ENCODE results near the gene HPCAL4. TPM values are rescaled to one million over a fixed set of nuclear protein-coding genes. Genes with fewer than 3 reads are reported as not detected.

HPCAL4 gene
- total RNA-seq, 1 donor from 2014 or later: 0.20 TPM

GRCh38 chr1:39643705-39644104, 47.5 kb downstream of the HPCAL4 start:
- no peak overlapping the region for H3K27ac Mint-ChIP-seq (ENCODE audit: unreplicated experiment)
- no peaks in the 10 kb centered on the region for H3K79me2 ChIP-seq (ENCODE audit: insufficient read depth, low read length)
- H3K27me3 ChIP-seq (ENCODE audit: insufficient read depth, low read length): peaks cover 7% of the 10 kb centered on the region
- TF ChIP-seq CTCF (IDR thresholded peaks at IDR 0.05; ENCODE audit: insufficient read depth, low read depth, low read length) (no peak), EZH2 (IDR thresholded peaks at IDR 0.05; ENCODE audit: insufficient read depth, low read length) (no peak)
- H3K4me2 ChIP-seq (ENCODE audit: low read length): no peak overlapping the region
- peaks cover 1% of the 10 kb centered on the region for H3K36me3 Mint-ChIP-seq (ENCODE audit: low read depth, unreplicated experiment)
- H3K27ac ChIP-seq (ENCODE audit: low read depth, low read length): no peak overlapping the region
- H3K9me3 Mint-ChIP-seq (ENCODE audit: unreplicated experiment): peaks cover 4% of the 10 kb centered on the region
- peaks cover 40% of the 10 kb centered on the region for H3K27me3 Mint-ChIP-seq (ENCODE audit: low read depth, unreplicated experiment)
- H3K4me3 Mint-ChIP-seq (ENCODE audit: unreplicated experiment): no peak overlapping the region
- peaks cover 5% of the 10 kb centered on the region for H3K4me1 ChIP-seq (ENCODE audit: insufficient read depth, low read length)
- peaks cover 9% of the 10 kb centered on the region for H3K4me1 Mint-ChIP-seq (ENCODE audit: low read depth, unreplicated experiment)
- H4K20me1 ChIP-seq (ENCODE audit: insufficient read depth, low read length): no peaks in the 10 kb centered on the region
- FAIRE-seq: no peak
- no peaks in the 10 kb centered on the region for H3K9me3 ChIP-seq (ENCODE audit: insufficient read depth, low read depth, low read length)
- H2AFZ ChIP-seq (ENCODE audit: low read depth, low read length): no peak overlapping the region
- H3K4me3 ChIP-seq (ENCODE audit: insufficient read depth, low read depth, low read length): no peak overlapping the region
- no peaks in the 10 kb centered on the region for H3K36me3 ChIP-seq (ENCODE audit: insufficient read depth, low read length)
- H3K9ac ChIP-seq (ENCODE audit: low read length): no peak overlapping the region
- no peak for DNase-seq (ENCODE audit: low read depth)

- H3K9me3 Mint-ChIP-seq (ENCODE audit: unreplicated experiment): peaks cover 4% of the 10 kb centered on the region
- Histone ChIP-seq H3K4me1 (ENCODE audit: insufficient read depth, low read length) (peaks cover 5% of the 10 kb centered on the region), H3K79me2 (ENCODE audit: insufficient read depth, low read length) (no peaks in the 10 kb centered on the region), H3K4me3 (ENCODE audit: insufficient read depth, low read depth, low read length) (no peak overlapping the region), H4K20me1 (ENCODE audit: insufficient read depth, low read length) (no peaks in the 10 kb centered on the region), H3K27ac (ENCODE audit: low read depth, low read length) (no peak overlapping the region), H3K4me2 (ENCODE audit: low read length) (peak overlapping the region; percentile 10), H3K36me3 (ENCODE audit: insufficient read depth, low read length) (no peaks in the 10 kb centered on the region), H3K27me3 (ENCODE audit: insufficient read depth, low read length) (peaks cover 14% of the 10 kb centered on the region), H3K9me3 (ENCODE audit: insufficient read depth, low read depth, low read length) (no peaks in the 10 kb centered on the region), H2AFZ (ENCODE audit: low read depth, low read length) (peak overlapping the region; percentile 19), H3K9ac (ENCODE audit: low read length) (no peak overlapping the region)
- DNase-seq (ENCODE audit: low read depth): no peak
- H3K4me3 Mint-ChIP-seq (ENCODE audit: unreplicated experiment): no peak overlapping the region
- TF ChIP-seq EZH2 (IDR thresholded peaks at IDR 0.05; ENCODE audit: insufficient read depth, low read length) (no peak), CTCF (IDR thresholded peaks at IDR 0.05; ENCODE audit: insufficient read depth, low read depth, low read length) (no peak)
- peaks cover 1% of the 10 kb centered on the region for H3K36me3 Mint-ChIP-seq (ENCODE audit: low read depth, unreplicated experiment)
- peaks cover 9% of the 10 kb centered on the region for H3K4me1 Mint-ChIP-seq (ENCODE audit: low read depth, unreplicated experiment)
- no peak for FAIRE-seq
- H3K27ac Mint-ChIP-seq (ENCODE audit: unreplicated experiment): no peak overlapping the region
- H3K27me3 Mint-ChIP-seq (ENCODE audit: low read depth, unreplicated experiment): peaks cover 41% of the 10 kb centered on the region
Observed at GRCh38 chr1:39642796-39643195, 48.4 kb downstream of the HPCAL4 start.

- Histone ChIP-seq H4K20me1 (ENCODE audit: insufficient read depth, low read length) (no peaks in the 10 kb centered on the region), H3K4me3 (ENCODE audit: insufficient read depth, low read depth, low read length) (no peak overlapping the region), H3K79me2 (ENCODE audit: insufficient read depth, low read length) (no peaks in the 10 kb centered on the region), H3K36me3 (ENCODE audit: insufficient read depth, low read length) (no peaks in the 10 kb centered on the region), H2AFZ (ENCODE audit: low read depth, low read length) (no peak overlapping the region), H3K27ac (ENCODE audit: low read depth, low read length) (no peak overlapping the region), H3K9me3 (ENCODE audit: insufficient read depth, low read depth, low read length) (no peaks in the 10 kb centered on the region), H3K4me1 (ENCODE audit: insufficient read depth, low read length) (peaks cover 5% of the 10 kb centered on the region), H3K27me3 (ENCODE audit: insufficient read depth, low read length) (peaks cover 21% of the 10 kb centered on the region), H3K4me2 (ENCODE audit: low read length) (no peak overlapping the region), H3K9ac (ENCODE audit: low read length) (no peak overlapping the region)
- H3K4me1 Mint-ChIP-seq (ENCODE audit: low read depth, unreplicated experiment): peaks cover 4% of the 10 kb centered on the region
- H3K9me3 Mint-ChIP-seq (ENCODE audit: unreplicated experiment): peaks cover 2% of the 10 kb centered on the region
- no peak for DNase-seq (ENCODE audit: low read depth)
- no peak overlapping the region for H3K27ac Mint-ChIP-seq (ENCODE audit: unreplicated experiment)
- H3K27me3 Mint-ChIP-seq (ENCODE audit: low read depth, unreplicated experiment): peaks cover 58% of the 10 kb centered on the region
- no peak overlapping the region for H3K4me3 Mint-ChIP-seq (ENCODE audit: unreplicated experiment)
- no peak for TF ChIP-seq CTCF (IDR thresholded peaks at IDR 0.05; ENCODE audit: insufficient read depth, low read depth, low read length)
- TF ChIP-seq EZH2 (IDR thresholded peaks at IDR 0.05; ENCODE audit: insufficient read depth, low read length): no peak
- no peak for FAIRE-seq
- peaks cover 1% of the 10 kb centered on the region for H3K36me3 Mint-ChIP-seq (ENCODE audit: low read depth, unreplicated experiment)
Observed at GRCh38 chr1:39640861-39641260, 50.4 kb downstream of the HPCAL4 start.

Measured in astrocyte (in vitro differentiated cells and primary cell).